Liver (tissue), 3 donors: Measurements from ENCODE around the gene CACNA1B.
"Not testable (repeated sequence)": the region's sequence is repeated elsewhere in the genome, so short reads cannot be mapped to it uniquely, and the experiment has no call there.

Source experiments
- ATF3 ChIP-seq: IDR thresholded peaks from 2 replicates; pipeline ENCODE4 v1.6.1; 2016; ENCODE audit warnings: antibody characterized with exemption
- CTCF ChIP-seq: fragments of 150-350 bp; IDR thresholded peaks from 2 replicates; pipeline ENCODE4 v1.5.1; 2017; ENCODE audit warnings: improper control_type of control experiment, low read depth, low read length; ENCODE audit not compliant: missing input control
- EGR1 ChIP-seq, 2 donors: IDR thresholded peaks; 2 replicates each; pipeline ENCODE4 v1.6.1; 2016 to 2018; ENCODE audit warnings: antibody characterized with exemption in 2 of 2, low read depth in 2 of 2
- GABPA ChIP-seq, 2 donors: IDR thresholded peaks in 1 of 2; conservative IDR thresholded peaks in 1 of 2; 2 replicates each; pipeline ENCODE4 v1.6.1; 2016; ENCODE audit warnings: antibody characterized with exemption in 2 of 2, mild to moderate bottlenecking in 1 of 2, moderate library complexity in 1 of 2
- JUND ChIP-seq, 2 donors: IDR thresholded peaks; 2 replicates each; pipeline ENCODE4 v1.6.1; 2016; ENCODE audit warnings: antibody characterized with exemption in 2 of 2
- NR2F2 ChIP-seq: IDR thresholded peaks from 2 replicates; pipeline ENCODE4 v1.6.1; 2016; ENCODE audit warnings: antibody characterized with exemption
- RAD21 ChIP-seq, 2 donors: IDR thresholded peaks; 2 replicates each; pipeline ENCODE4 v1.6.1; 2016; ENCODE audit warnings: antibody characterized with exemption in 2 of 2, mild to moderate bottlenecking in 2 of 2
- REST ChIP-seq: IDR thresholded peaks from 2 replicates; pipeline ENCODE4 v1.6.1; 2016; ENCODE audit warnings: antibody characterized with exemption, mild to moderate bottlenecking
- SP1 ChIP-seq: IDR thresholded peaks from 2 replicates; pipeline ENCODE4 v1.6.1; 2018; ENCODE audit warnings: antibody characterized with exemption, mild to moderate bottlenecking
- TAF1 ChIP-seq: conservative IDR thresholded peaks from 2 replicates; pipeline ENCODE4 v1.6.1; 2016; ENCODE audit warnings: antibody characterized with exemption, mild to moderate bottlenecking
- YY1 ChIP-seq: IDR thresholded peaks from 2 replicates; pipeline ENCODE4 v1.6.1; 2016; ENCODE audit warnings: antibody characterized with exemption, mild to moderate bottlenecking
- donor health status: healthy.
- donor health status: healthy.

- TF ChIP-seq CTCF; ATF3; REST; EGR1 (IDR thresholded peaks at IDR 0.05; ENCODE audit: low read depth in 2 of 2); SP1; JUND (IDR thresholded peaks at IDR 0.05); RAD21 (IDR thresholded peaks at IDR 0.05); TAF1; NR2F2; YY1; GABPA (IDR thresholded peaks at IDR 0.05 in 1 of 2, conservative IDR thresholded peaks at IDR 0.05 in 1 of 2): not testable (repeated sequence)
Measured at GRCh38 chr9:138134581-138134980, 257.0 kb downstream of the CACNA1B start.
